Lung (tissue), 12 donors: Measurements from ENCODE around the gene TBK1. TPM values are rescaled to one million over a fixed set of nuclear protein-coding genes. Genes with fewer than 3 reads are reported as not detected.

Source experiments
- ATAC-seq: fragments of 200-7000 bp; cut with Tn5 transposase; one replicate; pipeline ENCODE4 v1.9.1; 2020; ENCODE audit warnings: moderate number of reproducible peaks; ENCODE audit not compliant: insufficient read depth, low FRiP score
- DNase-seq, 3 donors: peaks; one replicate each; pipeline ENCODE4 v3.0.0-alpha.2; 2013 to 2017
- H3K27ac ChIP-seq, 2 donors: one replicate each; pipeline ENCODE4 v1.5.1; 2013; ENCODE audit warnings: mild to moderate bottlenecking in 2 of 2, moderate library complexity in 2 of 2, control low read depth in 1 of 2, inconsistent platforms in 1 of 2, low read depth in 1 of 2, low read length in 1 of 2
- H3K27me3 ChIP-seq, 3 donors: one replicate each; pipeline ENCODE4 v1.5.1; 2013; ENCODE audit warnings: low read length in 2 of 3; ENCODE audit not compliant: control insufficient read depth in 3 of 3, insufficient read depth in 3 of 3
- H3K36me3 ChIP-seq, 4 donors: one replicate each; pipeline ENCODE4 v1.5.1; 2013; ENCODE audit warnings: low read length in 4 of 4, mild to moderate bottlenecking in 1 of 4, moderate library complexity in 1 of 4; ENCODE audit not compliant: control insufficient read depth in 4 of 4, insufficient read depth in 4 of 4
- H3K4me1 ChIP-seq, 5 donors: one replicate each; pipeline ENCODE4 v1.5.1; 2013; ENCODE audit warnings: low read length in 5 of 5, mild to moderate bottlenecking in 2 of 5, moderate library complexity in 1 of 5; ENCODE audit not compliant: control insufficient read depth in 5 of 5, insufficient read depth in 5 of 5
- H3K4me3 ChIP-seq: one replicate; pipeline ENCODE4 v1.5.1; 2013; ENCODE audit warnings: mild to moderate bottlenecking, control low read depth, moderate library complexity
- H3K9ac ChIP-seq, 2 donors: one replicate each; pipeline ENCODE4 v1.5.1; 2013; ENCODE audit warnings: low read length in 2 of 2, control low read depth in 1 of 2; ENCODE audit not compliant: insufficient read depth in 1 of 2
- H3K9me3 ChIP-seq, 4 donors: one replicate each; pipeline ENCODE4 v1.5.1; 2013; ENCODE audit warnings: low read length in 3 of 4, mild to moderate bottlenecking in 1 of 4, moderate library complexity in 1 of 4; ENCODE audit not compliant: control insufficient read depth in 4 of 4, insufficient read depth in 3 of 4
- WGBS, 2 donors: extraction: QIAGEN DNeasy Blood & Tissue Kit; methylation state at CpG; one replicate each; pipeline ENCODE4 v1.1.7; 2013; 5-methylcytosine and 5-hydroxymethylcytosine counted together
- polyA plus RNA-seq, 2 donors: library from polyadenylated mRNA; stranded (reverse); fragments of 200-250 nt; gene quantifications; one replicate each; pipeline ENCODE4 v1.2.1, GENCODE V29; 2013
- total RNA-seq, 2 donors: library from RNA; depleted of rRNA in 1 of 2; stranded (reverse); fragments of >200 nt in 1 of 2; gene quantifications; one replicate each; pipeline ENCODE4 v1.2.1, GENCODE V29; 2014 to 2021
- TF ChIP-seq, protein P1 (sequence below): IDR thresholded peaks from 2 replicates; pipeline ENCODE4 v1.5.1; 2012; ENCODE audit warnings: mild to moderate bottlenecking; ENCODE audit errors: control extremely low read depth, extremely low read depth
- donor health status: control.
- donor health status: control.
- donor health status: Bipolar disorder and iron deficiency.
- donor health status: healthy.
- donor health status: DM: yes; HTN: yes; CAD: no.

Gene TBK1
- total and polyA plus RNA-seq, 4 donors, result 14.5 to 50.1 (median 18.7) TPM

DNA sequence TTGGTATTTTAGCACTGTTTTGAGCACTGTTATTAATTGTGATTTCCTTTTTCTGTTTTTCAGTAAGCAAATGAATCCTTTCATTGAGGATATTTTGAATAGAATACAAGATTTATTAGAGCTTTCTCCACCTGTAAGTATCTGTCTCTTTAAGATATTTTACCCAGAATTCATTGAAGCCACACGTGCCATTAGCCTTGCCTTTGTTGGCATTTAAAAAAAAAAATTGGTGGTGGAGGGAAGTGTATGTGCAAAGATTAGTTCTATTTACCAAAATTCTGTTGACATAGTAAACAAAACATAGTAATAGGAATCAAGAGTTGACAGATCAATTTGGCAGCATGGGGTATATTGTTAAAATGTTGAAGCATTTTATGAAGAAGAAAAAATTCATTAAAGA is 23.9 kb upstream of the TBK1 start:
- Histone ChIP-seq H3K9ac (no peak overlapping the region), H3K9me3 (no peaks in the 10 kb centered on the region), H3K36me3 (peaks cover 29 to 60% (median 41%) of the 10 kb centered on the region in 4 donors), H3K27ac (no peak overlapping the region), H3K4me1 (no peaks in the 10 kb centered on the region), H3K27me3 (no peaks in the 10 kb centered on the region), H3K4me3 (no peak overlapping the region)
- TF ChIP-seq, protein P1, sequence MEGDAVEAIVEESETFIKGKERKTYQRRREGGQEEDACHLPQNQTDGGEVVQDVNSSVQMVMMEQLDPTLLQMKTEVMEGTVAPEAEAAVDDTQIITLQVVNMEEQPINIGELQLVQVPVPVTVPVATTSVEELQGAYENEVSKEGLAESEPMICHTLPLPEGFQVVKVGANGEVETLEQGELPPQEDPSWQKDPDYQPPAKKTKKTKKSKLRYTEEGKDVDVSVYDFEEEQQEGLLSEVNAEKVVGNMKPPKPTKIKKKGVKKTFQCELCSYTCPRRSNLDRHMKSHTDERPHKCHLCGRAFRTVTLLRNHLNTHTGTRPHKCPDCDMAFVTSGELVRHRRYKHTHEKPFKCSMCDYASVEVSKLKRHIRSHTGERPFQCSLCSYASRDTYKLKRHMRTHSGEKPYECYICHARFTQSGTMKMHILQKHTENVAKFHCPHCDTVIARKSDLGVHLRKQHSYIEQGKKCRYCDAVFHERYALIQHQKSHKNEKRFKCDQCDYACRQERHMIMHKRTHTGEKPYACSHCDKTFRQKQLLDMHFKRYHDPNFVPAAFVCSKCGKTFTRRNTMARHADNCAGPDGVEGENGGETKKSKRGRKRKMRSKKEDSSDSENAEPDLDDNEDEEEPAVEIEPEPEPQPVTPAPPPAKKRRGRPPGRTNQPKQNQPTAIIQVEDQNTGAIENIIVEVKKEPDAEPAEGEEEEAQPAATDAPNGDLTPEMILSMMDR, result no peak
- ATAC-seq (no peak), DNase-seq (no peak)
- 25 to 51% methylated on average over 1 of the region's 1 CpG for WGBS, 2 donors

DNA sequence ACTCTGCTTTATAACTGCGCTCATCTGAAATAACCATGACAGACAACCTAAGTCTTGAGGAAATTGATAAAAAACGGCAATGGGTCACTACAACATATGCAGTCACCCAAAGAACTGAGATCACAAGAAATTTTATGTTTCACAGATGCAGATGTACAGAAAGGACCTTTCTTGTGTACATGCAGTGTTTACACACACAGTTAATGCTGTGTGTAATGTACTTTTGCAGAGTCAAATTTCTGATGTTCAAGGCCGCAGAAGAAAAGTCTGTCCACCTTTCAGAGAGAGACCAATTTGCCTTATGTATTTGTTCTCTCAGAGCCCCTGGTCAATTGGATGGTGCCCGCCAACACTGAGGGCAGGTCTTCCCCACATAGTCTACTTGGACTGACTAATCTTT is 23.0 kb upstream of the TBK1 start:
- Histone ChIP-seq H3K27me3 (no peaks in the 10 kb centered on the region), H3K27ac (no peak overlapping the region), H3K9me3 (no peaks in the 10 kb centered on the region), H3K4me3 (no peak overlapping the region), H3K9ac (no peak overlapping the region), H3K36me3 (peaks cover 32 to 56% (median 43%) of the 10 kb centered on the region in 4 donors), H3K4me1 (no peaks in the 10 kb centered on the region)
- TF ChIP-seq, protein P1, result no peak
- WGBS, 2 donors, result 95 to 96% methylated on average over 4 of the region's 4 CpGs
- DNase-seq (no peak), ATAC-seq (no peak)

DNA sequence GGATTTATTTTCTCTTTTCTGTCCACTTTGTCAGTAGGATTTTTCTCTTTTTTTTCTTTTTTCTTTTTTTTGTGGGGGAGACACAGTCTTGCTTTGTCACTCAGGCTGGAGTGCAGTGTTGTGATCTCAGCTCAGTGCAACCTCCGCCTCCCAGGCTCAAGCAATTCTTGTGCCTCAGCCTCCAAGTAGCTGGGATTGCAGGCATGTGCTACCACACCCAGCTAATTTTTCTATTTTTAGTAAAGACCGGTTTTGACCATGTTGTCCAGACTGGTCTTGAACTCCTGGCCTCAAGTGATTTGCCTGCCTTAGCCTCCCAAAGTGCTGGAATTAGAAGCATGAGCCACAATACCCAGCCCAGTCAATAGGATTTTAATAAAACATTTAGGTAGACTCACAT is 21.0 kb upstream of the TBK1 start:
- DNase-seq, result no peak
- 70 to 94% methylated on average over 2 of the region's 2 CpGs for WGBS, 2 donors
- peaks cover 31 to 50% (median 37%) of the 10 kb centered on the region in 4 donors for H3K36me3 ChIP-seq

More for the DNA sequence above, 21.0 kb upstream of the TBK1 start:
- H3K9me3 ChIP-seq, result no peaks in the 10 kb centered on the region
- H3K4me3 ChIP-seq, result no peak overlapping the region
- H3K9ac ChIP-seq, result no peak overlapping the region
- no peak overlapping the region for H3K27ac ChIP-seq
- ATAC-seq, result no peak
- TF ChIP-seq, protein P1, result no peak
- no peaks in the 10 kb centered on the region for H3K27me3 ChIP-seq
- no peaks in the 10 kb centered on the region for H3K4me1 ChIP-seq
